GM12872 (cell line): ENCODE data around the gene SLC6A2.

Source experiments
- CTCF ChIP-seq: IDR thresholded peaks from 3 replicates; pipeline ENCODE4 v1.5.1; 2011; ENCODE audit warnings: low read depth, mild to moderate bottlenecking, low read length, moderate library complexity; ENCODE audit not compliant: insufficient read depth

Gene SLC6A2

GRCh38 chr16:55698331-55698730 is 42.5 kb downstream of the SLC6A2 start:
- TF ChIP-seq CTCF, result no peak

GRCh38 chr16:55698946-55699345 is 43.2 kb downstream of the SLC6A2 start:
- TF ChIP-seq CTCF, result no peak

- no peak for TF ChIP-seq CTCF
These were observed 43.8 kb downstream of the SLC6A2 start for GRCh38 chr16:55699616-55700015.

- TF ChIP-seq CTCF, result no peak
These were observed 44.3 kb downstream of the SLC6A2 start for GRCh38 chr16:55700067-55700466.

GRCh38 chr16:55700961-55701360 is 45.2 kb downstream of the SLC6A2 start:
- no peak for TF ChIP-seq CTCF

GRCh38 chr16:55701442-55702319 is 45.9 kb downstream of the SLC6A2 start:
- peak; percentile 78 for TF ChIP-seq CTCF

- peak; percentile 32; the same call in 2 of the 3 replicates for TF ChIP-seq CTCF
These were observed 47.5 kb downstream of the SLC6A2 start for GRCh38 chr16:55703003-55704001.
